GM21360 (cell line): ENCODE results near the gene OLIG1.

ENCODE experiments used
- ATAC-seq: cut with Tn5 transposase; IDR thresholded peaks from one replicate; pipeline ENCODE4 v1.9.1; 2021; ENCODE audit warnings: mild to moderate bottlenecking, moderate library complexity; ENCODE audit not compliant: unreplicated experiment

OLIG1 gene

GRCh38 chr21:33069994-33070743, at the start of gene OLIG1:
Gene OLIG1, plus strand, starts transcription at chr21:33070141. Its CDS starts 106 bp downstream, at chr21:33070247.
- no peak for ATAC-seq

- no peak for ATAC-seq
These were observed 49.3 kb upstream of the OLIG1 start for GRCh38 chr21:33020558-33021100.

- ATAC-seq = no peak
These were observed 48.8 kb upstream of the OLIG1 start for GRCh38 chr21:33021150-33021549.

GRCh38 chr21:33021667-33022066, 48.3 kb upstream of the OLIG1 start:
- no peak for ATAC-seq

GRCh38 chr21:33022489-33022827, 47.5 kb upstream of the OLIG1 start:
- no peak for ATAC-seq

GRCh38 chr21:33022828-33023573, 46.9 kb upstream of the OLIG1 start:
- no peak for ATAC-seq

- ATAC-seq = no peak
These were observed 46.3 kb upstream of the OLIG1 start for GRCh38 chr21:33023574-33024200.

- ATAC-seq = no peak
These were observed 45.5 kb upstream of the OLIG1 start for GRCh38 chr21:33024201-33025103.

- no peak for ATAC-seq
These were observed 44.8 kb upstream of the OLIG1 start for GRCh38 chr21:33025106-33025488.

- ATAC-seq = no peak
These were observed 44.2 kb upstream of the OLIG1 start, which contains the start of gene OLIG2 for GRCh38 chr21:33025489-33026442. Gene OLIG2, plus strand, starts transcription at chr21:33025935. Its CDS starts 928 bp downstream, at chr21:33026863.

GRCh38 chr21:33026443-33026858, 43.5 kb upstream of the OLIG1 start:
- no peak for ATAC-seq

- ATAC-seq = no peak
These were observed 43.0 kb upstream of the OLIG1 start for GRCh38 chr21:33026878-33027400.

GRCh38 chr21:33027401-33028286, 42.3 kb upstream of the OLIG1 start:
- ATAC-seq = no peak

- ATAC-seq = no peak
These were observed 41.7 kb upstream of the OLIG1 start for GRCh38 chr21:33028287-33028670.

- no peak for ATAC-seq
These were observed 41.1 kb upstream of the OLIG1 start for GRCh38 chr21:33028773-33029384.

- no peak for ATAC-seq
These were observed 40.5 kb upstream of the OLIG1 start for GRCh38 chr21:33029385-33029921.

- no peak for ATAC-seq
These were observed 39.9 kb upstream of the OLIG1 start for GRCh38 chr21:33029975-33030461.
